GM06990 (cell line): ENCODE results near the gene BCAR3.

ENCODE experiments used
- DNase-seq: peaks from one replicate; pipeline ENCODE4 v3.0.0-alpha.2; 2011; ENCODE audit not compliant: insufficient read length; ENCODE audit errors: extremely low read depth
- H3K27me3 ChIP-seq: replicated peaks from 2 replicates; pipeline ENCODE4 v1.6.0; 2011; ENCODE audit warnings: low read length; ENCODE audit not compliant: control insufficient read depth, insufficient read depth
- H3K36me3 ChIP-seq: 2 replicates; pipeline ENCODE4 v1.5.1; 2011; ENCODE audit warnings: low read length; ENCODE audit not compliant: control insufficient read depth, insufficient read depth
- H3K4me3 ChIP-seq: replicated peaks from 2 replicates; pipeline ENCODE4 v1.5.1; 2011; ENCODE audit warnings: low read depth, mild to moderate bottlenecking, control low read depth, low read length
- TF ChIP-seq, protein P1 (sequence below): IDR thresholded peaks from 2 replicates; pipeline ENCODE4 v1.5.1; 2011; ENCODE audit warnings: low read length, control low read depth, mild to moderate bottlenecking, inconsistent platforms; ENCODE audit not compliant: insufficient read depth, poor library complexity, severe bottlenecking

The BCAR3 gene

DNA sequence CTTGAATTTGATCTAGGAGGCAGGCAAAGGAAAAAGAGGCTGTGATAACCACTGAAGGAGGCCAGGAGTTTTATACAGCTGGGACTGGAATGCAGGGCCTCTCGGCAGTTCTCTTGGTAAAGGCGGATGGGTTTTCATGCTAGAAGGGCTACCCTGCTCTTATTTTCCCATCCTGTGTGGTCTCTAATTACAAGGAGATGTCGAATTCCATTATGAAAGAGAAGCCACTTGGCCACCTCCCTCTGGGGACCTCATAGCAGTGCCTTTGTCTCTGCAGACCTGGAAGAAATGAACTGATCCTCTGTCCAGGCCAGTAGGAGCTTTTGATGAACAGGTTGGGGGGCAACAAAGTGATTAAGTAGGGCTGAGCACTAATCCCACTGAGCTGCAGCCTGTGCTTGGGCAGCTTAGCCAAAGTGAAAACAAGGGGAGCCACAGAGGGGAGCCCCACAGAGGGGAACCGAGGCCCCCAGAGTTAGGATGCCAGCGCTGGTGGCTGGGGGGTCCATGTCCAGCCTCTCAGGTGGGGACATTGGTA lies 42.2 kb upstream of the BCAR3 start:
- H3K27me3 ChIP-seq, result no peaks in the 10 kb centered on the region
- DNase-seq, result no peak
- no peaks in the 10 kb centered on the region for H3K36me3 ChIP-seq
- H3K4me3 ChIP-seq, result no peak overlapping the region
- TF ChIP-seq, protein P1, sequence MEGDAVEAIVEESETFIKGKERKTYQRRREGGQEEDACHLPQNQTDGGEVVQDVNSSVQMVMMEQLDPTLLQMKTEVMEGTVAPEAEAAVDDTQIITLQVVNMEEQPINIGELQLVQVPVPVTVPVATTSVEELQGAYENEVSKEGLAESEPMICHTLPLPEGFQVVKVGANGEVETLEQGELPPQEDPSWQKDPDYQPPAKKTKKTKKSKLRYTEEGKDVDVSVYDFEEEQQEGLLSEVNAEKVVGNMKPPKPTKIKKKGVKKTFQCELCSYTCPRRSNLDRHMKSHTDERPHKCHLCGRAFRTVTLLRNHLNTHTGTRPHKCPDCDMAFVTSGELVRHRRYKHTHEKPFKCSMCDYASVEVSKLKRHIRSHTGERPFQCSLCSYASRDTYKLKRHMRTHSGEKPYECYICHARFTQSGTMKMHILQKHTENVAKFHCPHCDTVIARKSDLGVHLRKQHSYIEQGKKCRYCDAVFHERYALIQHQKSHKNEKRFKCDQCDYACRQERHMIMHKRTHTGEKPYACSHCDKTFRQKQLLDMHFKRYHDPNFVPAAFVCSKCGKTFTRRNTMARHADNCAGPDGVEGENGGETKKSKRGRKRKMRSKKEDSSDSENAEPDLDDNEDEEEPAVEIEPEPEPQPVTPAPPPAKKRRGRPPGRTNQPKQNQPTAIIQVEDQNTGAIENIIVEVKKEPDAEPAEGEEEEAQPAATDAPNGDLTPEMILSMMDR, result no peak

DNA sequence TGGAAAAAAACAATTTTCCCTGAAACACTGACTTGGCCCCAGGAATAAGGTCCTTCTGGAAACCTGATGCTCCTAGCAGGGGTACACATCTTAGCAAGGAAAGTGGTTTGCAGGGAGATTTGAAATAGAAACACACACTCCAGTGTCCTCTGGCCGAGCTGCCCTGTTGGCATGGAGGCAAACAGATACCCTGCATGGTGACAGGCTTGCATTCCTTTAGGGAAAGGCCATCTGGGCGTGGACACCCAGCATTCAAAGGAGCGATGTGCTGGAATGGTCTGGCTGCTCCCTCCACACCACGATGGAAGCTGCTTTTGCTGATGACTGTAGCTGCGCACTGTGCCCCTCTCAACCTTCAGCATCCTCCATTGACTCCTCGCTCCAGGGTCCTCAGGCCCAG lies 41.5 kb upstream of the BCAR3 start:
- no peak for DNase-seq
- TF ChIP-seq, protein P1, result no peak
- H3K36me3 ChIP-seq, result no peaks in the 10 kb centered on the region
- no peak overlapping the region for H3K4me3 ChIP-seq
- no peaks in the 10 kb centered on the region for H3K27me3 ChIP-seq

DNA sequence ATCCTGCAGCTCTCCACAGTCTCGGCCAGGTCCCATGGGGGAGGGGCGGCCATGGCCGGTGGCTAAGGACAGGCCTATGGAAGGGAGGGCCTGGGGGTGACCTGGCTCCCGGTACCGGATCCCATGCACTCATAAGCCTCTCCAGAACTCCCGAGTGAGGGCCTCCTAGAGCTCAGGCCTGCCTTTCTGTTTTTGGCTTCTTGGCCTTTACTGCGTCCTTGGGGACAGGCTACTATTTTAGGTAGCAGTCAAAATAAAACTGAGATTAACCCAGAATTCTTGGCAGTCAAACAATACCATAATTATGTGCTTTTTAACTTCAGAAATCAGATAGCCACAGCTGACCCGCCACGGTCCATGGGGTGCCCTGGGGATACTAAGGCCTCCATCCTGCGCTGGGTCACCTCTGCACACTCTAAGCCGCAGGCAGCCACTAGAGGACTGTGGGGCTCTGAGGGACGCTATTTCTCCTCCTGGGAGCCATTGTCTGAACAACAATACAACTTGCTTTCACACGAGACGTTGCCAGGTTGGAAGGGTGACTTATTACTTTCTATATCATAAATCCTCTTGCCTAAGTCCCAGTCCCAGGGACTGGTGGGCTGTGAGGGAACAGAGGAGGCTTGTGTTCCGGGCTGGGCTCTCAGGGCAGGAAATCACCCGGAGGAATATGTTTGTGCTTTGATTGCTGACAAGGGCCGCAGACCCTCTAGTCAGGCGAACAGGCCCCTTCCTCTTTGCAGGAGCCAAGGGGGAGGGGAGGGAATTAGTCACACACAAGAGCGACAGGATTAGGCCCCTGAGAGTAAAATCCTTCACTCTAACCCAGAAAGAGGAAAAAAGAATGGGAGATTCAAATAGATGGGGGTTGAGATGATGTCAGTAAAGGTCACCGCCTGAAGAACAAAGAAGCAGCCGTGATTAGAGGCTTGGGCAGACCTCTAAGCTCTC lies 40.7 kb upstream of the BCAR3 start:
- Histone ChIP-seq H3K4me3 (no peak overlapping the region), H3K36me3 (no peaks in the 10 kb centered on the region), H3K27me3 (no peaks in the 10 kb centered on the region)
- TF ChIP-seq, protein P1, result no peak
- DNase-seq, result no peak

DNA sequence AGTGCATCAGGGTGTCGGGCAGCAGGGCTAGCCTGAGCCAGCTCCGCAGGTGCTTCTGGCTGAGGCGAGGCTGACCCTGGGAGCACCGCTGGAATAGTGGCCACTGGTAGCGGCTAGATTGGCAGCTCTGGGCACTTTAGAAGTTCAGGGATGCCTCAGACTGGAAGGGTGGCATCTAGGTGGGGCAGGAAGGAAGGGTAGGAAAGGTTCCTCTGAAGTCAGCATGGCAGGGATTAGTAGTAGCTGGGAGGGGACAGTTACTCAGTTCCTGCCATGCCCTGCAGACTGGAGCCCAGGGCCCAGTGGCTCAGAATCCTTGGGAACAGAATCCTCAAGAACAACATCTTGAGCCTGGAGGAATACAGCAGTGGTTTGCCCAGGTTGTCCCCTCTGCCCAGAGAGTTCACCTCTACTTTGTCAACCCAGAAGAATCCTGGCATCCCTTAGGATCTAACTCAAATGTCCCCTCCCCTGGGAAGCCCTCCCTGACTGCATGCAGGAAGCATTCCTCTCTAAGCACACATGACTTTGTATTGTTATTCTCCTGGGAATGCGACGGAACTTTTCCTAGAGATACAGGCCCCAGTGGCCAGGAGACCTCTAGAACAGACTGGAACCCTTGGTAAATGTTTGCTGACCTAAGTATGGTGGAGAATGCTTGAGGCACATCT lies 39.5 kb upstream of the BCAR3 start:
- Histone ChIP-seq H3K36me3 (no peaks in the 10 kb centered on the region), H3K4me3 (no peak overlapping the region), H3K27me3 (no peaks in the 10 kb centered on the region)
- DNase-seq, result no peak
- TF ChIP-seq, protein P1, result no peak

DNA sequence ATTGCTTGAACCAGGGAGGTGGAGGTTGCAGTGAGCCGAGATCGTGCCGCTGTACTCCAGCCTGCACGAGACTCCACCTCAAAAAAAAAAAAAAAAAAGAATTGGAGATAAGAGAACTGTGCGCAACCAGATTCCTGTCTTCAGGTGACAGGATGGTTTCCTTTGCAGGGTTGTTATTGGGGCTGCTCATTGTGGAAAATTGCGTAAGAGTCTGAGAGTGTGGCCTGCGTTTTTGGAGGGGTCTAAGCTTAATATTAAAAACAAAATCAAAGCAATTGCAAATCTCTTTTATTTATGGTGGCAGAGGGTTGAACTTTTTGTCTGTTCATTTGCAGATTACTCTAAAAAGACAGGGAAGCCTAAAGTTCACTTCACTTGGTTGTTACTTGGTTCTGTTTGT lies 36.0 kb upstream of the BCAR3 start:
- TF ChIP-seq, protein P1, result no peak
- DNase-seq, result no peak
- Histone ChIP-seq H3K36me3 (no peaks in the 10 kb centered on the region), H3K27me3 (no peaks in the 10 kb centered on the region), H3K4me3 (no peak overlapping the region)
